ENCODE results near the gene STK25.

The STK25 gene

GRCh38 chr2:241492174-241492565 lies 16.2 kb downstream of the STK25 start:
- no peak for DNase-seq

- DNase-seq = no peak
Measured at GRCh38 chr2:241491549-241492173, 16.7 kb downstream of the STK25 start.

GRCh38 chr2:241490825-241491506 lies 17.4 kb downstream of the STK25 start:
- no peak for DNase-seq

GRCh38 chr2:241489733-241490680 lies 18.4 kb downstream of the STK25 start:
- DNase-seq = no peak

GRCh38 chr2:241489088-241489487 lies 19.3 kb downstream of the STK25 start:
- no peak for DNase-seq

- DNase-seq = no peak
Measured at GRCh38 chr2:241485172-241485911, 23.0 kb downstream of the STK25 start.

- DNase-seq = no peak
Measured at GRCh38 chr2:241483305-241483704, 25.1 kb downstream of the STK25 start.

GRCh38 chr2:241482126-241482955 lies 26.0 kb downstream of the STK25 start:
- no peak for DNase-seq

GRCh38 chr2:241481687-241482086 lies 26.7 kb downstream of the STK25 start:
- no peak for DNase-seq

DNA sequence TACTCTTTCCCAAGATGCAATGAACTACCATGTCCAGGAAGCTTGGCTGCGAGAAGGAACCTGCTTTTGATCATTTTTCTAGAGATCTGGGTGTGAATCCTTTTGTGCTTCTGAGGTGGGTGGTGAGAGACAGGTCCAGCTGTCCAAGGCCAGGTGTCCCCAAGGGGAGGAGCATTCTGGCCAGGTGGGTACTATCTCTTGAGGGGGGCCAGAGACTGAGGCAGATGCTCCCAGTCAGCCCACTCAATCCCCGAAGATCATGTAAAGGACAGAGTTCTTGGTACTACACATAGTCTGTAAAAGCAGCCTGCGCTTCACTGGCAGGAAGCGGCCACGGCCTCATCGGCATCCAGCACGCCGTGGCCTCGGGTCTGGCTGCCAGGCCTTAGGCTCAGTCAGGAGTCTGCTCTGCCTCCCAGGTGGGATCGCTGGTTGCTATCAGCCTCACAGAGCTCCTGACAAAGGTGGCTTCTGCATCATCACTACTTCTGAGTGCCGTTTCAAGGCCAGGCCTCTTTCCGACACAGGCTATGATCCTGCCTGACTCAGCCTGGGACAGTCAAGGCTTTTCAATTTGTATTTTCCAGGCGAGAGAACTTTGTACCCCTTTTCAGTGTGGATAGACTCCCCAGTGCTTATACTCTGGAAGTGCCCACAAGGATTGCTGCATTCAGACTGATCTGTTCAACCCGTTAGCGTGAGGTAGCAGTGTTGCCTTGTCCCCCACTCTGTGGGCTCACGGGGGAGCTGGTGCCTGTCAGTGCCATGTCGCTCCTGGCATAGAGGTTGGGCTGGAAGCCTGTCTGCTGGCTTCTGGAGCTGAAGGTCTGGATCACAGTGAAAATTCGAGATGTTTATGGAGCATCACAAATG lies 29.1 kb downstream of the STK25 start:
- DNase-seq = no peak

DNA sequence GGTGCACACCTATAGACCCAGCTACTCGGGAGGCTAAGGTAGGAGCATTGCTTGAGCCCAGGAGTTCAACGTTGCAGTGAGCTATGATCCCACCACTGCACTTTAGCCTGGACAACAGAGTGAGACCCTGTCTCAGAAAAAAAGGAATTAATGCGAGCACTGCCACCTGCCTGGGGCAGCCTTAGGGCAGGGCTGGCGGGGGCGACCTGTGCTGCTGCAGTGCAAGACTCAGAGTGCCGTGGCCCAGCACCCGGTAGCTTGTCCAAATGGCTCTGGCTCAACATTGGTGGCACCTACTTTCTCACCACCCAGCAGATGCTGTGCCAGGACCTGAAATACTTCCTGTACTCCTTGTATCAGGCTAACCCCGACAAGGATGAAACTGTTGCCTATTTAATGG lies 30.2 kb downstream of the STK25 start:
- no peak for DNase-seq

DNA sequence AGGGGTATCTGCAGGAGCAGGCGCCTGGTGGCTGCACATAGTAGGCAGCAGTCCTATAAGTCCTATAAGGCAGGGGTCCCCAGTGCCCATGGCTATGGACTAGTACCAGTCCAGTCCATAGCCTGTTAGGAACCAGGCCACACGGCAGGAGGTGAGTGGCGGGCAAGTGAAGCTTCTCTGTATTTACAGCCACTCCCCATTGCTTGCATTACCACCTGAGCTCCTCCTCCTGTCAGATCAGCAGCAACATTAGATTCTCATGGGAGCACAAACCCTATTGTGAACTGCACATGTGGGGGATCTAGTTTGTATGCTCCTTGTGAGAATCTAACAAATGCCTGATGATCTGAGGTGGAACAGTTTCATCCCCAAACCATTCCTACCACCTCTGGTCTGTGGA lies 33.1 kb downstream of the STK25 start:
- no peak for DNase-seq

DNA sequence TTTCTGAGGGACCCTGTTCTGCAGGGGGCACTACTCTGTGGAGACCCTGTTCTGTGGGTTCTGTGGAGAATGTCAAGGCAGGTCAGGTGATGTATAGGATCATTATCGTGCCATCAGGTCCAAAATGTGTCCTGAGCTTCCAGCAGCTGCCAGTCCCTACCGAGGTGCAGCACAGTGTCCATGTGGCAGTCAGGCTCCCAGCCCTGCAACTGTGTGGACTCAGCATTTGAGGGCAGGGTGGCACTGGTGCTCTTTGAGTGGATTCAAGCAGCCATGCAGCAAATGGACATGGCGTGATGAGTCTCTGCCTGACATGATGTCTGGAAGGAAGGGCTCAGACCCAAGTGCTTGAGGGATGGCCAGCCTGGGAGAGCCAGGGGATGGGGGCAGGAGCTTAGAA lies 35.0 kb downstream of the STK25 start:
- DNase-seq = no peak

- DNase-seq = no peak
Measured at GRCh38 chr2:241469746-241470145, 38.6 kb downstream of the STK25 start.

- no peak for DNase-seq
Measured at GRCh38 chr2:241468476-241468781, 40.0 kb downstream of the STK25 start.

DNA sequence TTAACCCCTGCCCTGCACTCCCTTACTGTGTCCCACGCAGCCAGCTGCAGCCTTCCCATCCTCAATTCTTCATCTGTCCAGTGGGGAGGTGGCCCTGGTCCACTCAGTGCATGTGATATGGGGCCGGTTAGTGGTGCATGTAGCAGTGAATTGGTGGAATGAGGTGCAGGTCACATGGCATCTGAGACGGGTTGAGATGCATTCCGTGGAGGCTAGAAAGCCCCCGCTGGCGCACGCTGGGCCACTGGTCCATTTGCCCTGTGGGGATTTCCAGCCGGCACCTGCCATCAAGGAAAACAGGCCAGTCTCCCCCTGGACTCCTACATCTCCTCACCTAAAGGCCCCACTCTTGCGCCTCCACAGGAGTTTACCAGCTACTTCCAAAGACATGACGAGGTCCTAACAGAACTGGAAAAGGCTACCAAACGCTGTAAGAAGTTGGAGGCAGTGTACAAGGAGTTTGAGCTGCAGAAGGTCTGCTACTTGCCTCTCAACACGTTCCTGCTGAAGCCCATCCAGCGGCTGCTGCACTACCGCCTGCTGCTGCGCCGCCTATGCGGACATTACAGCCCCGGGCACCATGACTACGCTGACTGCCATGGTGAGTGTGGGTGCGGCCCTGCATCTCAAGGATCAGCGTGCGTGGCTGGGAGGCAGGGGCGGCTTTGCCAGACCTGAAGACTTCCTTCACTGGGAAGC lies 40.5 kb downstream of the STK25 start:
- no peak for DNase-seq

- DNase-seq = no peak
Measured at GRCh38 chr2:241466230-241466629, 42.2 kb downstream of the STK25 start.

- no peak for DNase-seq
Measured at GRCh38 chr2:241465543-241465942, 42.8 kb downstream of the STK25 start.

GRCh38 chr2:241463276-241464135 lies 44.9 kb downstream of the STK25 start:
- no peak for DNase-seq

Data from NCI-H1436 (cell line).